Measurements from ENCODE around the gene ITPRIPL2.

GRCh38 chr16:19163215-19163614 lies 49.5 kb downstream of the ITPRIPL2 start:
- TF ChIP-seq POLR2AphosphoS5 (IDR thresholded peaks at IDR 0.05; ENCODE audit: insufficient read depth in 1 of 2, low read depth in 1 of 2): no peak
- no peak for TF ChIP-seq CTCF (IDR thresholded peaks at IDR 0.05)

All from vagina (tissue), 2 donors.